ENCODE results near the gene ARHGAP15. TPM values are rescaled to one million over a fixed set of nuclear protein-coding genes. Genes with fewer than 3 reads are reported as not detected.
A peak's percentile ranks its signal among the peaks of the same experiment; 100 is the strongest.

The ARHGAP15 gene
- total and polyA plus RNA-seq, 2 donors (not counting 1 experiment from before 2014, with no cell fraction given), result 0.07 TPM; not detected in 1

DNA sequence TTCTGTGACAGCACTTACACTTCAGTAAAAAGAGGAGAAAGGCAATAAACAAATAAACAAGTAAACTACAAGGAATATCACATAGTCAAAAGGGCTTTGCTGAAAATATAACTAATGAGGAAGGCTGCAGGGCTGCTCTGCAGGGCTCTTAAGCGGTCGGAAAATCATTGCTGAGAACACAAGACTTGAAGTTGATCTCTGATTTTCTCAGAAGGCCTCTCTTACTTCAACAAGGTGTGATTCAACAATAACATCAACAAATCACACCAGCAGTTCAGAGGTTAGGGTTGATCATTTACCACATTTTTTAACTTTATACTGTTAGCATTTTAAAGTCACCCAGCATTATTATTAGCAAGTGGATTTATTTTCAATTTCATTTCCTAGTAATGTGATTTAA lies 215.6 kb downstream of the ARHGAP15 start:
- H3K4me1 ChIP-seq (ENCODE audit: control insufficient read depth, extremely low read depth, insufficient read depth, low read length), result no peaks in the 10 kb centered on the region
- H3K36me3 ChIP-seq (ENCODE audit: control insufficient read depth, insufficient read depth, low read length), result no peaks in the 10 kb centered on the region
- H2AFZ ChIP-seq (ENCODE audit: low read length), result no peak overlapping the region
- DNase-seq (ENCODE audit: low read depth in 2 of 2), result no peak
- no peak overlapping the region for H3K9ac ChIP-seq (ENCODE audit: insufficient read depth, low read length)
- H3K79me2 ChIP-seq (ENCODE audit: control insufficient read depth, insufficient read depth, low read length), result no peaks in the 10 kb centered on the region
- no peak overlapping the region for H3K27ac ChIP-seq (ENCODE audit: insufficient read depth, low read length)
- H3K9me3 ChIP-seq (ENCODE audit: control insufficient read depth, insufficient read depth, low read depth, low read length), result no peaks in the 10 kb centered on the region
- no peak overlapping the region for H3K4me2 ChIP-seq (ENCODE audit: extremely low read depth, insufficient read depth, low read length)
- H4K20me1 ChIP-seq (ENCODE audit: control insufficient read depth, extremely low read depth, insufficient read depth, low read length), result no peaks in the 10 kb centered on the region
- H3K4me3 ChIP-seq (replicated peaks in 1 of 4; ENCODE audit: control extremely low read depth in 1 of 4, insufficient read depth in 1 of 4, low read depth in 3 of 4, low read length in 4 of 4), result no peak overlapping the region
- no peaks in the 10 kb centered on the region for H3K27me3 ChIP-seq (ENCODE audit: control insufficient read depth, insufficient read depth, low read length)
- TF ChIP-seq, protein P1, sequence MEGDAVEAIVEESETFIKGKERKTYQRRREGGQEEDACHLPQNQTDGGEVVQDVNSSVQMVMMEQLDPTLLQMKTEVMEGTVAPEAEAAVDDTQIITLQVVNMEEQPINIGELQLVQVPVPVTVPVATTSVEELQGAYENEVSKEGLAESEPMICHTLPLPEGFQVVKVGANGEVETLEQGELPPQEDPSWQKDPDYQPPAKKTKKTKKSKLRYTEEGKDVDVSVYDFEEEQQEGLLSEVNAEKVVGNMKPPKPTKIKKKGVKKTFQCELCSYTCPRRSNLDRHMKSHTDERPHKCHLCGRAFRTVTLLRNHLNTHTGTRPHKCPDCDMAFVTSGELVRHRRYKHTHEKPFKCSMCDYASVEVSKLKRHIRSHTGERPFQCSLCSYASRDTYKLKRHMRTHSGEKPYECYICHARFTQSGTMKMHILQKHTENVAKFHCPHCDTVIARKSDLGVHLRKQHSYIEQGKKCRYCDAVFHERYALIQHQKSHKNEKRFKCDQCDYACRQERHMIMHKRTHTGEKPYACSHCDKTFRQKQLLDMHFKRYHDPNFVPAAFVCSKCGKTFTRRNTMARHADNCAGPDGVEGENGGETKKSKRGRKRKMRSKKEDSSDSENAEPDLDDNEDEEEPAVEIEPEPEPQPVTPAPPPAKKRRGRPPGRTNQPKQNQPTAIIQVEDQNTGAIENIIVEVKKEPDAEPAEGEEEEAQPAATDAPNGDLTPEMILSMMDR (conservative IDR thresholded peaks at IDR 0.05 in 1 of 2, IDR thresholded peaks at IDR 0.05 in 1 of 2; ENCODE audit: low read depth in 1 of 2, low read length in 2 of 2), result no peak
- no peak for TF ChIP-seq EZH2 (IDR thresholded peaks at IDR 0.05; ENCODE audit: low read length, missing control alignments)

GRCh38 chr2:143345887-143346787 lies 216.9 kb downstream of the ARHGAP15 start:
- TF ChIP-seq, protein P1 (conservative IDR thresholded peaks at IDR 0.05 in 1 of 2, IDR thresholded peaks at IDR 0.05 in 1 of 2; ENCODE audit: low read depth in 1 of 2, low read length in 2 of 2), result no peak
- no peak for TF ChIP-seq EZH2 (IDR thresholded peaks at IDR 0.05; ENCODE audit: low read length, missing control alignments)
- Histone ChIP-seq H3K27me3 (ENCODE audit: control insufficient read depth, insufficient read depth, low read length) (no peaks in the 10 kb centered on the region), H2AFZ (ENCODE audit: low read length) (peak overlapping the region; percentile 34), H3K4me2 (ENCODE audit: extremely low read depth, insufficient read depth, low read length) (peak overlapping the region; percentile 15), H3K36me3 (ENCODE audit: control insufficient read depth, insufficient read depth, low read length) (no peaks in the 10 kb centered on the region), H3K4me3 (replicated peaks in 1 of 4; ENCODE audit: control extremely low read depth in 1 of 4, insufficient read depth in 1 of 4, low read depth in 3 of 4, low read length in 4 of 4) (no peak overlapping the region), H3K9me3 (ENCODE audit: control insufficient read depth, insufficient read depth, low read depth, low read length) (no peaks in the 10 kb centered on the region), H3K27ac (ENCODE audit: insufficient read depth, low read length) (no peak overlapping the region), H4K20me1 (ENCODE audit: control insufficient read depth, extremely low read depth, insufficient read depth, low read length) (no peaks in the 10 kb centered on the region), H3K9ac (ENCODE audit: insufficient read depth, low read length) (no peak overlapping the region), H3K4me1 (ENCODE audit: control insufficient read depth, extremely low read depth, insufficient read depth, low read length) (no peaks in the 10 kb centered on the region), H3K79me2 (ENCODE audit: control insufficient read depth, insufficient read depth, low read length) (no peaks in the 10 kb centered on the region)
- peak; percentile 5 to 8 for DNase-seq (ENCODE audit: low read depth in 2 of 2)

DNA sequence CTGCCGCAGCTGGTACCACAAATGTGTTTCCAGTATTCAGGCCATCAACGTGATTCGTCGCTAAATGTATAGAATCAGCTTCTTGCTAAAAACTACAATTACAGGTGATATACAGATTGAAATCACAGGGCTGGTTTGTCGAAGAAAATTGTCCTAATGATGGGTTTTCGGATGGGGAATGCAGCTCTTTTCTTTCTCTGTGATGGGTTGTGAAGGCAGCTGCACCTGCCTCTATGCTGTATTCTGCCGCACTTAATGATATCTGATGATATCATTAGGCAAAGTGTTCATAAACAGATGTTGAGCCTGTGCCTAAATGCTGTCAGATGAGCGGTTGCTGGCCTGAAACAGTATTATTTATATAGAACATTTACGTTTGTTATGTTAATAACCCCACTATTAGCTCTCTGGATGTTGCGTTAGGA lies 218.1 kb downstream of the ARHGAP15 start:
- Histone ChIP-seq H3K9me3 (ENCODE audit: control insufficient read depth, insufficient read depth, low read depth, low read length) (no peaks in the 10 kb centered on the region), H4K20me1 (ENCODE audit: control insufficient read depth, extremely low read depth, insufficient read depth, low read length) (no peaks in the 10 kb centered on the region), H3K4me3 (replicated peaks in 1 of 4; ENCODE audit: control extremely low read depth in 1 of 4, insufficient read depth in 1 of 4, low read depth in 3 of 4, low read length in 4 of 4) (no peak overlapping the region), H3K79me2 (ENCODE audit: control insufficient read depth, insufficient read depth, low read length) (no peaks in the 10 kb centered on the region), H3K36me3 (ENCODE audit: control insufficient read depth, insufficient read depth, low read length) (no peaks in the 10 kb centered on the region), H3K27ac (ENCODE audit: insufficient read depth, low read length) (no peak overlapping the region), H3K4me1 (ENCODE audit: control insufficient read depth, extremely low read depth, insufficient read depth, low read length) (no peaks in the 10 kb centered on the region), H3K9ac (ENCODE audit: insufficient read depth, low read length) (no peak overlapping the region), H3K4me2 (ENCODE audit: extremely low read depth, insufficient read depth, low read length) (no peak overlapping the region), H2AFZ (ENCODE audit: low read length) (no peak overlapping the region), H3K27me3 (ENCODE audit: control insufficient read depth, insufficient read depth, low read length) (no peaks in the 10 kb centered on the region)
- no peak for TF ChIP-seq EZH2 (IDR thresholded peaks at IDR 0.05; ENCODE audit: low read length, missing control alignments)
- TF ChIP-seq, protein P1 (conservative IDR thresholded peaks at IDR 0.05 in 1 of 2, IDR thresholded peaks at IDR 0.05 in 1 of 2; ENCODE audit: low read depth in 1 of 2, low read length in 2 of 2), result no peak
- DNase-seq (ENCODE audit: low read depth in 2 of 2), result no peak

Measured in fibroblast of lung (primary cell).